B cell (primary cell): Measurements from ENCODE around the gene CARD8.

ENCODE experiments used
- CTCF ChIP-seq: fragments of 200-600 bp; IDR thresholded peaks from one replicate; pipeline ENCODE4 v1.8.0; 2022; ENCODE audit warnings: antibody characterized with exemption, mild to moderate bottlenecking
- EZH2 ChIP-seq: IDR thresholded peaks from 2 replicates; pipeline ENCODE4 v1.6.1; 2012; ENCODE audit warnings: borderline replicate concordance, low read depth, mild to moderate bottlenecking, moderate library complexity, low read length; ENCODE audit not compliant: insufficient read depth, poor library complexity, severe bottlenecking

DNA sequence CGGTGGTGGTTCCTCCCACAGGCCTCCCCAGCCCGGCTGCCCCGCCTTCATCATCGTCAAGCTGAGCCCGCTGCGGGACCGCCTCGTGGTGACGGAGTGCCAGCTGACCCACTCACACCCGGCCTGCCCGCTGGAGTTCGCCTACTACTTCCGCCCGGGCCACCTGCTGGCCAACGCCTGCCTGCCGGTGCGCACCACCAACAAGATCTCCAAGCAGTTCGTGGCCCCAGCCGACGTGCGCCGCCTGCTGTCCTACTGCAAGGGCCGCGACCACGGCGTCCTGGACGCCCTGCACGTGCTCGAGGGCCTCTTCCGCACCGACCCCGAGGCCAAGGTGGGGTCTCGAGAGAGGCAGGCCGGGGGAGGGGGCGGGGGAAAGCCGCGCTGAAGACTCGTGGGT is 73.3 kb downstream of the CARD8 start:
- TF ChIP-seq CTCF (no peak), EZH2 (no peak)
